NCI-H524 treated with DMSO at 0.1 percent for 48 hours (cell line): ENCODE data around the gene REG1B.
"Not testable (repeated sequence)": the region's sequence is repeated elsewhere in the genome, so short reads cannot be mapped to it uniquely, and the experiment has no call there.

ENCODE experiments used
- DNase-seq: peaks from one replicate; lab custom pipeline; 2025; lab: John Stamatoyannopoulos, UW

The REG1B gene

DNA sequence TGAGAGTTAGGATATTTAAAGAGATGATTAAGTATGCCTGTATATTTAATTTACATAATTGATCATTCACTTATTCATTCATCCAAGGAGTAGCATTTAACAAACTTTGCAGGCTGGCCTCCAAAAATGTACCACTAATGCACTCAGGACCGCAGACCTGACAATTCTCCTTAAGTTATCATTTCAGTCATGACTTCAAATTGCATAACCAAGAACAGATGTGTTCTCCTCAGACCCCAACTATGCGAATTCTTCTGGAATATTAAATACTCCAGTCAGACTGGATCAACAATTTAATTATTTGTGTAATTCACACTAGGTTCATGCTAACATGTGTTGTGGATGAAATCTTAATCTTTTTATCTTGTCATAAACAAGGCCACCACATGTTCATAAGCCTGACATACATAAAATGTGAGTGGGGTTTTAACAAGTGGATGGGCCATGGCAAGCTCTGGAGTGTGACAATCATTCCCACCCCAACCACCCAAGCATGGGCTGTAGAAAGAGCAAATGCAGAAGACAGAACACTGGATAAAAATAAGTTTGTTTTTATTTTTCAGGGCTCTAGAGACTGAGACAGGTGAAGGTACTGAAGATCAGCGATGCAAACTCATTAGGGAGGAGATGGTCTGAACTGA, 3.2 kb downstream of the REG1B start:
- no peak for DNase-seq

DNA sequence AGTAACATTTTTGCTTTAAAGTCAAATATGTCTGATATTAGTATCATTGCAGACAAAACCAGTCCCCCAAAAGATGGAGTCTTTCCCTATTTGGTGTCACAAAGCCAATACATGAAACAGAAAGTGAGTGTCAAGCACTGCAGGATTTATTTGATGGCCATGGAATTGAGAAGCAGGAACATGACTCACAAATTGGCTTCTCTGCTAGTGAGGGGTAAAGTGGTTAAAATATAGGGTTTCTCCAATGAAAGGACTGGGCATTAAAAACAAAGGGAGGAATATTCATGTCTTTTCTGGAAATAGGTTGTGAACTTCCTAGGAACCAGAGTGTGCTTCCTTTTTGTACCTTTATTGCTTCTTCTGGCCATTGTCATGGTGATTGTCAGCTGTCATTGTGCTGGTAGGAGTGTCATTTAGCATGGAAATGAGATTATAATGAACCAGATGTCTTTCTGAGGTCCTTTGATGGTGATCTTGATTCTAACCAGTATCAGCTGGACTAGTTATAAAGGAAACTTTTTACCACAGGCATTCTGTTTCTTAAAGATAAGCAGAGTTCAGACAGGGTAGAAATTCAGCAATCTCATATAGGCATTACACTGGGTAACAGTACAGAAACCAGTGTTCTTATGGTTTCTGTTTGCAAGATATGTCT, 4.1 kb downstream of the REG1B start:
- no peak for DNase-seq

- DNase-seq = peak; percentile 0
Measured at GRCh38 chr2:79082987-79083386, 4.8 kb downstream of the REG1B start.

DNA sequence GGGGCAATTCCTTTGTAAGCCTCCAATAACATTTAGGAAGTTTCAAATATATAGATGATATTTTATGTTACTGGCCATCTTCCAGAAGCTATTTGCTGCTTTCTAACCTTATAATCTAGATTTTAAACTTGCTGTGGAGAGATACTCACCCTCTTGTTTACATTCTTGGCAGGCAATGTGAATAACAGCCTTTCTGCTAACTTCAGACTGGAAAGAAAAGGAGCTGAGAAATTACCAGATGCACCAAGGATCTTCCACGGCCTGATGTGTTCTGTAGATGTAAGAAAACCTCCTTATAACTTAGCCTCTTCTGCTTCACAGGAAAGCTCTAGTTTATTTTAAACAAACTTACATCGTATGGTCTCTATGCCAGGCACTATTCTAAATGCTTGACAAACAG, 16.7 kb downstream of the REG1B start:
- DNase-seq = no peak

- DNase-seq = no peak
Measured at GRCh38 chr2:79065201-79065600, 22.6 kb downstream of the REG1B start.

DNA sequence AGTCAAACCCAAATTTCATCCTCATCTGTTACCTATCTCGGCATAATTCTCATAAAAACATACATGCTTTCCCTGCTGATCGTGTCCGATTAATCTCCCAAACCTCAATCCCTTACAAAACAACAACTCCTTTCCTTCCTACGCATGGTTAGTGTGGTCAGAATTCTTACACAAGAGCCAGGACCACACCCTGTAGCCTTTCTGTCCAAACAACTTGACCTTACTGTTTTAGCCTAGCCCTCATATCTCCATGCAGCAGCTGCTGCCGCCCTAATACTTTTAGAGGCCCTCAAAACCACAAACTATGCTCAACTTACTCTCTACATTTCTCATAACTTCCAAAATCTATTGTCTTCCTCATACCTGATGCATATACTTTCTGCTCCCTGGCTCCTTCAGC, 33.0 kb downstream of the REG1B start:
- not testable (repeated sequence) for DNase-seq

- not testable (repeated sequence) for DNase-seq
Measured at GRCh38 chr2:79053486-79053885, 34.3 kb downstream of the REG1B start.

GRCh38 chr2:79041032-79041448, 46.8 kb downstream of the REG1B start:
- no peak for DNase-seq

GRCh38 chr2:79039944-79040343, 47.8 kb downstream of the REG1B start:
- no peak for DNase-seq
